ENCODE results near the gene HSF2BP. TPM values are rescaled to one million over a fixed set of nuclear protein-coding genes. Genes with fewer than 3 reads are reported as not detected.

HSF2BP gene
- total RNA-seq, 1 donor = 1.8 TPM

DNA sequence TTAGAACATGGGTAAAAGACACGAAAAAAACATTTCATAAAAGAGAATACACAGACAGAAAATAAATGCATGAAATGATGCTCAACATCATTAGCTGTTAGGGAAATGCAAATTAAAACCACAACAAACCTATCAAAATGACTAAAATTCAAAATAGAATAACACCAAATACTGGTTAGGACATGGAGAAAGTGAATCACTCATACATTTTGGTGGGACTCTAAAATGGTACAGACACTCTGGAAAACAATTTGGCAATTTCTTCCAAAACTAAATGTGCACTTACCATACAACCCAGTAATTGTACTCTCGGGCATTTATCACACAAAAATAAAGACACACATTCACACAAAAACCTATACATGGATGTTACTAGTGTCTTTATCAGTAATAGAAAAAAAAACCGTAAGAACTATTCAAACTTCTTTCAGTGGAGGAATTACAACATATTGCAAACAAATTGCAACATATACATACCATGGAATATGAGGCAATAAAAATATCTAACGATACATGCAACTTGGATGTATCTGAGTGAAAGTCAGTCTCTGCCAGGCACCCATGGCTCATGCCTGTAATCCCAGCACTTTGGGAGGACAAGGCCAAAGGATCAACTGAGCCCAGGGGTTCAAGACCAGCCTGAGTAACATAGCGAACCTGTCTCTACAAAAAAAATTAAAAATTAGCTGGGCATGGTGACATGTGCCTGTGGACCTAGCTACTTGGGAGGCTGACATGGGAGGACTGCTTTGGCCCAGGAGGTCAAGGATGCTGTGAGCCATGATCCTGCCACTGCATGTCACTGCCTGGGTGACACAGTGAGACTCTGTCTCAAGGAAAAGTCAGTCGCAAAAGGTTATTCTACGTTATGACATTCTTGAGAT is 19.6 kb downstream of the HSF2BP start:
- Histone ChIP-seq H3K36me3 (ENCODE audit: insufficient read depth, low read length) (no peaks in the 10 kb centered on the region), H4K20me1 (ENCODE audit: insufficient read depth, low read length) (no peaks in the 10 kb centered on the region), H3K4me1 (ENCODE audit: insufficient read depth, low read length) (peaks cover 13% of the 10 kb centered on the region), H3K27ac (ENCODE audit: low read depth, low read length) (peak overlapping the region; percentile 9), H3K4me2 (ENCODE audit: insufficient read depth, low read length) (no peak overlapping the region), H3K79me2 (ENCODE audit: insufficient read depth, low read length) (no peaks in the 10 kb centered on the region), H2AFZ (ENCODE audit: low read length) (no peak overlapping the region), H3K4me3 (ENCODE audit: insufficient read depth, low read length) (no peak overlapping the region), H3K27me3 (ENCODE audit: insufficient read depth, low read length) (no peaks in the 10 kb centered on the region), H3K9me3 (ENCODE audit: low read depth, low read length) (no peaks in the 10 kb centered on the region)
- DNase-seq (ENCODE audit: insufficient read length, low spot score, missing footprints) = no peak
- TF ChIP-seq, protein P1, sequence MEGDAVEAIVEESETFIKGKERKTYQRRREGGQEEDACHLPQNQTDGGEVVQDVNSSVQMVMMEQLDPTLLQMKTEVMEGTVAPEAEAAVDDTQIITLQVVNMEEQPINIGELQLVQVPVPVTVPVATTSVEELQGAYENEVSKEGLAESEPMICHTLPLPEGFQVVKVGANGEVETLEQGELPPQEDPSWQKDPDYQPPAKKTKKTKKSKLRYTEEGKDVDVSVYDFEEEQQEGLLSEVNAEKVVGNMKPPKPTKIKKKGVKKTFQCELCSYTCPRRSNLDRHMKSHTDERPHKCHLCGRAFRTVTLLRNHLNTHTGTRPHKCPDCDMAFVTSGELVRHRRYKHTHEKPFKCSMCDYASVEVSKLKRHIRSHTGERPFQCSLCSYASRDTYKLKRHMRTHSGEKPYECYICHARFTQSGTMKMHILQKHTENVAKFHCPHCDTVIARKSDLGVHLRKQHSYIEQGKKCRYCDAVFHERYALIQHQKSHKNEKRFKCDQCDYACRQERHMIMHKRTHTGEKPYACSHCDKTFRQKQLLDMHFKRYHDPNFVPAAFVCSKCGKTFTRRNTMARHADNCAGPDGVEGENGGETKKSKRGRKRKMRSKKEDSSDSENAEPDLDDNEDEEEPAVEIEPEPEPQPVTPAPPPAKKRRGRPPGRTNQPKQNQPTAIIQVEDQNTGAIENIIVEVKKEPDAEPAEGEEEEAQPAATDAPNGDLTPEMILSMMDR (IDR thresholded peaks at IDR 0.05; ENCODE audit: extremely low read depth, low read depth, low read length) = no peak

DNA sequence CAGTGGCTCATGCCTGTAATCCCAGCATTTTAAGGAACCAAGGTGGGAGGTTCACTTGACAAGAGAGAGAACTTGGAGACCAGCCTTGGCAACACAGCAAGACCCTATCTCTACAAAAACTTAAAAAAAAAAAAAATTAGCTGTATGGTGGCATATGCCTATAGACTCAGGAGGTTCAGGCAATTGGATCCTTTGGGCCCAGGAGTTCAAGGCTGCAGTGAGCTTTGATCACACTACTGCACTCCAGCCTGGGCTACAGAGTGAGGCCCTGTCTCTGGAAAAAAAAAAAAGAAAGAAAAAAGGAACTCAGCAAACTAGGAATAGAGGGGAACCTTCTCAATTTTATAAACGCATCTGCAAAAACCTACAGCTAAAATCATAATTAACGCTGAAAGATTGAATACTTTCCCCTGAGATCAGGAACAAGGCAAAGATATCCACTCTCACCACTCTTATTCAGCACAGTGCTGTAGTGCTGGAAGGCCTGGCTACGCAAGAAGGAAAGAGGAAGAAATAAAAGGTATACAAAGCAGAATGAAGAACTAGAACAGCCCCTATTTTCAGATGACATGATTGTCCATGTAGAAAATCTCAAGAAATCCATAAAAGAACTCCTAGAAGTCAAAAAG is 21.6 kb downstream of the HSF2BP start:
- Histone ChIP-seq H3K79me2 (ENCODE audit: insufficient read depth, low read length) (no peaks in the 10 kb centered on the region), H3K4me3 (ENCODE audit: insufficient read depth, low read length) (no peak overlapping the region), H3K36me3 (ENCODE audit: insufficient read depth, low read length) (no peaks in the 10 kb centered on the region)

DNA sequence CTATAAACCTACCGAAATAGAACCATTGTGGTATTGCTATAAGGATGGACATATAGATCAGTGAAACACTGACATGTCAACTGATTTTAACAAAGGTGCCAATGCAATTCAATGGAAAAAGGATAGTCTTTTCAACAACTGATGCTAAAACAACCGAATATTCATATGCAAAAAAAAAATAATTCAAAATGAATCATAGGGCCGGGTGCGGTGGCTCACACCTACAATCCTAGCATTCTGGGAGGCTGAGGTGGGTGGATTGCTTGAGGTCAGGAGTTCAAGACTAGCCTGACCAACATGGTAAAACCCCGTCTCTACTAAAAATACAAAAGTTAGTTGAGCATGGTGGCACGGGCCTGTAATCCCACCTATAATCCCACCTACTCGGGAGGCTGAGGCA is 23.9 kb downstream of the HSF2BP start:
- Histone ChIP-seq H3K4me1 (ENCODE audit: insufficient read depth, low read length) (peaks cover 6% of the 10 kb centered on the region), H3K79me2 (ENCODE audit: insufficient read depth, low read length) (no peaks in the 10 kb centered on the region), H3K9me3 (ENCODE audit: low read depth, low read length) (no peaks in the 10 kb centered on the region), H3K36me3 (ENCODE audit: insufficient read depth, low read length) (no peaks in the 10 kb centered on the region), H2AFZ (ENCODE audit: low read length) (no peak overlapping the region), H3K4me3 (ENCODE audit: insufficient read depth, low read length) (no peak overlapping the region), H4K20me1 (ENCODE audit: insufficient read depth, low read length) (no peaks in the 10 kb centered on the region), H3K27ac (ENCODE audit: low read depth, low read length) (no peak overlapping the region), H3K27me3 (ENCODE audit: insufficient read depth, low read length) (no peaks in the 10 kb centered on the region), H3K4me2 (ENCODE audit: insufficient read depth, low read length) (no peak overlapping the region)
- no peak for DNase-seq (ENCODE audit: insufficient read length, low spot score, missing footprints)
- TF ChIP-seq, protein P1 (IDR thresholded peaks at IDR 0.05; ENCODE audit: extremely low read depth, low read depth, low read length) = no peak

More for the DNA sequence above, 21.6 kb downstream of the HSF2BP start:
- Histone ChIP-seq H3K27ac (ENCODE audit: low read depth, low read length) (no peak overlapping the region), H3K4me1 (ENCODE audit: insufficient read depth, low read length) (peaks cover 6% of the 10 kb centered on the region), H4K20me1 (ENCODE audit: insufficient read depth, low read length) (no peaks in the 10 kb centered on the region), H2AFZ (ENCODE audit: low read length) (no peak overlapping the region), H3K27me3 (ENCODE audit: insufficient read depth, low read length) (no peaks in the 10 kb centered on the region), H3K9me3 (ENCODE audit: low read depth, low read length) (no peaks in the 10 kb centered on the region), H3K4me2 (ENCODE audit: insufficient read depth, low read length) (no peak overlapping the region)
- TF ChIP-seq, protein P1 (IDR thresholded peaks at IDR 0.05; ENCODE audit: extremely low read depth, low read depth, low read length) = no peak
- DNase-seq (ENCODE audit: insufficient read length, low spot score, missing footprints) = no peak

DNA sequence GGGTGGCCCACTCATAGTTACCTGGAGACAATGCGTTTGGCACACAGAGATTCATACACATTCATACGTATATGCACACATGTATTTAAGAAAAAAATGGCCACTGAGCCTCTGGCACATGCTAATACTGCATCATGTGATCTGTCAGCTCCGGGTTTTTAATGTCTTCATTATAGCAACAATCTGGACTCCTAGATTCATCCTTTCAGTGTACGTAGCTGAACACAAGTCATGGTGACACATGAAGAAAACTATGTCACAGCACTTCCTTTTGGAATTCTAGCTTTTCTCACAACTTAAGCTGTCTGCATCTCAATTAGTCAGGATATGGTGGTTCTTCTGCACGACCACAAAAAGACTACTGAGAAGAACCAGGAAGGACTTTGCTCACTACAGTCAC is 24.7 kb downstream of the HSF2BP start:
- H3K27ac ChIP-seq (ENCODE audit: low read depth, low read length) = no peak overlapping the region
- TF ChIP-seq, protein P1 (IDR thresholded peaks at IDR 0.05; ENCODE audit: extremely low read depth, low read depth, low read length) = no peak
- H3K36me3 ChIP-seq (ENCODE audit: insufficient read depth, low read length) = no peaks in the 10 kb centered on the region
- H3K27me3 ChIP-seq (ENCODE audit: insufficient read depth, low read length) = no peaks in the 10 kb centered on the region
- no peaks in the 10 kb centered on the region for H4K20me1 ChIP-seq (ENCODE audit: insufficient read depth, low read length)
- no peak overlapping the region for H3K4me3 ChIP-seq (ENCODE audit: insufficient read depth, low read length)
- H3K79me2 ChIP-seq (ENCODE audit: insufficient read depth, low read length) = no peaks in the 10 kb centered on the region
- no peaks in the 10 kb centered on the region for H3K4me1 ChIP-seq (ENCODE audit: insufficient read depth, low read length)
- peak; percentile 66 for DNase-seq (ENCODE audit: insufficient read length, low spot score, missing footprints)
- H3K4me2 ChIP-seq (ENCODE audit: insufficient read depth, low read length) = no peak overlapping the region
- H3K9me3 ChIP-seq (ENCODE audit: low read depth, low read length) = no peaks in the 10 kb centered on the region
- peak overlapping the region; percentile 13 for H2AFZ ChIP-seq (ENCODE audit: low read length)

Data from osteoblast (primary cell).